Raji (cell line): ENCODE results near the gene FAM53B.

ENCODE experiments used
- POLR2A ChIP-seq: IDR thresholded peaks from 2 replicates; pipeline ENCODE4 v1.6.1; 2011; ENCODE audit warnings: low read depth, low read length, control low read depth; ENCODE audit not compliant: insufficient read depth

FAM53B gene

DNA sequence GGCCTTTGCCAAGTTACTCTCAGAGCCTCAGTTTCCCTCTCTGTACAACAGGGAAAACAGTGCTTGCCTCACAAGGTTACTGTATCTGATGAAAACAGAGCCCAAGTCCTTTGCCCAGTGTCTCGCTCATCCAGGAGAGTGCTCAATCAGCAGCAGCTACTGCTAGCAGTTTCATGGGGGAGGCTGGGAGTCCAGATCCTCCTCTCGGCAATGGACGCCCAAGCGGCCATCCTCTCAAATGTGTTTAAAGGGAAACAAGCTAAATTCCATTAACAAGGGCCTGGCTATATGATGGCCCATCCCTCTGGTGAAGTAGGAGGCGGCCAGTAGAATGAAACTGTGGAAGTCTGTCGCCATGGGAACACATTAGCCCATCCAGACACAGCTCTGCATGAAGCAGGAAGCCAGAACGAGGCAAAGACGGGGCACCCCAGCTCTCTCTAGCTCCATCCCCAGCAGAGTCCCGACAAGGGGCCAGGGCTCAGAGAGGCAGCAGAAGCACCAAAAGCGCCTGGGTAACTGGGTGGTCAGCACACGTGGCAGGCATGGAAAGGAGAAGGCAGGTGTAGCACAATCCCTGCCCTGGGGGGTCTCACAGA, 35.2 kb downstream of the FAM53B start:
- no peak for TF ChIP-seq POLR2A

DNA sequence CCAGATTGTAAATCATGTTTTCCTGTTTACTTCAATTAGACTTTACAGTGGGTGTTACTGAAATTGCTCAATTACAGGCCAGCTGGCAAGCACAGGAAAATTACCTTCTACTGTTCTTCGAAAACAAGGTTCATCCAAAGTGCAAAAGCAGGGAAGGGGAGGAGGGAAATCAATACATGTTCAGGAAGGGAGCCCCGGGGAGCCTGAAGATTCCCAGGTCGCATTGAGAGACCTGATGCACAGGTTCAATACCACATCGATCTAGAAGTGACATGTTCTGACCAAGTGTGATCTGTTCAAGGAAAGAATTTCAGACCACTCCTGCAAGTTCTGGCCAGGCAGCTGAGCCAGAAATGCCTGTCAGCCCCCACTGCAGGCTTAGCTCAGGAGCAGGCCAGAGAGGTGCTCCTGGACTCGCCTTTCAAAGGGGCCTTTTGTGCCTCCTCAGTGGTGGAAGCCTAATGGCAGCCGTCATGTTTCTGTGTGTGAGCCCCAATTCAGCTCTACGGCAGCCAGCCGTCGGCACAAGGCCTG, 35.9 kb downstream of the FAM53B start:
- no peak for TF ChIP-seq POLR2A

DNA sequence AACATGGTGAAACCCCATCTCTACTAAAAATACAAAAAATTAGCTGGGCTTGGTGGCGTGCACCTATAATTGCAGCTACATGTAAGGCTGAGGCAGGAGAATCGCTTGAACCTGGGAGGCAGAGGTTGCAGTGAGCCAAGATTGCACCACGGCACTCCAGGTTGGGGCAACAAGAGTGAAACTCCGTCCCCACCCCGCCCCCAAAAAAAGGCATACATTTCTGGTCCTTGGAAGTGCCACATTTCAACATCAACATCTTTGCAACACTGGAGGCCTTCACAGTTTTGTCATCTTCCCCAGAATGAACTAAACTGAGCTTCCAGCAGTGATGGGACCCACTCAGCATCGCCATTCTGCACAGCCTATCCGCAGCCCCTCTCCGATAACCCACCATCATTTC, 36.6 kb downstream of the FAM53B start:
- no peak for TF ChIP-seq POLR2A

DNA sequence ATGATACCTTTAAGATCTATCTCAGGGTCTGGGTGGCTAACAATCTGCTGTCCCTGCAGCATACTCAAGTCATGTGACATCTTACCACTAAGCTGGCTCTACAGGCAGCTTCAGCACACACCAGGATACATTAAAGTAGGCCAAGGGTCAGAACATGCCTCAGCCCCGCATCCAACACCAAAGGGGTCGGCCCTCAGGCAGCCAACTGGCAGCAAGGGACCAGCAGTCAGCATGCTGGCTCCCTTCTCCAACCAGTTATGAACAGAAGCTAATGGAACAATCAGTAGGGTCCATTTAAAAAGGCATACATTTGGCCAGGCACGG, 37.1 kb downstream of the FAM53B start:
- no peak for TF ChIP-seq POLR2A

DNA sequence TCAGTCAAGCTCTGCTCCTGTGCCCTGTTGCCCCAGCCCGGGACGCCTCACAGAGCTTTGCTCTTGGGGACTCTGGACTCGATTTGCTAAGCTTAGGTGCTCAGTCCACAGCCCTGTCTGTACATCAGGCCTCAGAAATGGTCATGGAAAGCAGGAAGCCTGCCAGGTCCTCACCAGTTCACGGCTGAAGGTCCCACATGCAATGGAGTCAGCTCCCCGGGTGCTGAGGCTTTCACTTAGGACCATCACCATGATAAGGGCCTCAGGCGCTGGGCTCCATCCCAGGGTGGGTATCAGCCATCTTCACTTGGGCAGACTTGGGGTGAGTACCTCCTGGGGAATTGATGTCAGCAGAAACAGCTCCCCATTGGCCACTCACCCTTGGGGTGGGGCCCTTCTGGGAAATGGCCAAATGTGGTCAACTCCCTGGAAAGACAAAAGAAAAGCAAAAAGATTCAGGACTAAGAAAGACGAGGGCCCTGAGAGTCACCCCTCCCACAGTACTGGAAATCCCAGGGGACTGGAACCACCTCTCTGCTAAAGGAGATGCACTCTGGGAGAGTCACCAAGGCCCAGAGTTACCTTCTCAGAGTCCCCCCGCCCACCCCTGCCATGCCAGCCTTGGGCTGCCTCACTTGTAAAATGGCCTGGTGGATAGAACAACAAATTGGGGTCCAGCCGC, 37.6 kb downstream of the FAM53B start:
- no peak for TF ChIP-seq POLR2A

DNA sequence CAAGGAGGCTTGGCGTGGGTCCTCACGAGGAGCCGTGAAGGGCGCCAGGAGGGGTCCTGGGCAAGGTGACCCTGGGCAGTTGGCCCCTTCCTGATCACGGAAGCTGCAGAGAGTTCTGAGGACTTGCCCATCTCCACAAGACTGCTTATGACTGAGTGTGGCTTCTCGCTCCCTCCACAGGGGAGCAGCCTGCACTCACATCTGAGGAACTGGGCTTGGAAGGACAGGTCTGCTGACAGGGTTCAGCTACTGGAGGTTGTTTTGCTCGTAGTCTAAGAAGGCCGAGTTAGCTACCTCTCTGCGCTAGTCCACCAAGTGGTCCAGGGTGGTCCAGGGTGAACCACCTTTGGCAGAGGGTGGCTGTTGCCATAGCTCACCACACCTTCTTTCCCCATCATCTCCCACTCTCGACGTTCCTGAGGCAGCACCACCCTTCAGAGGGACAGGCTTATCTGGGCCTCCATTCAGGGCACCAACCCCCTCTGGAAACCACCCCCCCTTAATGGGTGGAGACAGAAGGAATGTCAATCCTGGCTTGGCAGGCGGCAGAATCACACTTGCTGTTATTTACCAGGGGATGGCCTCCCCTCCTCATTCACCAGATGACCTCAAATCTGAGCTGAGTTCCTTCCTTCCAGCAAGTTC, 38.2 kb downstream of the FAM53B start:
- no peak for TF ChIP-seq POLR2A

DNA sequence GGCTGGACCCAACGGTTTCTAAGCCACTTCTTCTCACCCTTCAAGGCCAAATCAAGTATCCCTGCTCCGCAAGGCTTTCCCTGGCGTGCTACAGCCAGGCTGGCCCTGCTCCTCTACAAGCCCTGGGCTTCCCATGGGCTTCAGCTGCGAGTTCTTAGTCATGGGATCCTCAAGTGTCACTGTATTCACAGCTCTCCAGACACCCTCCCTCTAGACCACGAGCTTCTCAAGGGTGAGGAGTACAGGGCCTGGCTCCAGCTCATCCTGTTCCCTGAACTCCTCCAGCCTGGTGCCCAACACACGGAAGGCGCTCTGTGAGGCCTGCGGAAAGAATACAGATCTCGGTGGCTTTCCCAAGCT, 38.8 kb downstream of the FAM53B start:
- TF ChIP-seq POLR2A, result no peak

DNA sequence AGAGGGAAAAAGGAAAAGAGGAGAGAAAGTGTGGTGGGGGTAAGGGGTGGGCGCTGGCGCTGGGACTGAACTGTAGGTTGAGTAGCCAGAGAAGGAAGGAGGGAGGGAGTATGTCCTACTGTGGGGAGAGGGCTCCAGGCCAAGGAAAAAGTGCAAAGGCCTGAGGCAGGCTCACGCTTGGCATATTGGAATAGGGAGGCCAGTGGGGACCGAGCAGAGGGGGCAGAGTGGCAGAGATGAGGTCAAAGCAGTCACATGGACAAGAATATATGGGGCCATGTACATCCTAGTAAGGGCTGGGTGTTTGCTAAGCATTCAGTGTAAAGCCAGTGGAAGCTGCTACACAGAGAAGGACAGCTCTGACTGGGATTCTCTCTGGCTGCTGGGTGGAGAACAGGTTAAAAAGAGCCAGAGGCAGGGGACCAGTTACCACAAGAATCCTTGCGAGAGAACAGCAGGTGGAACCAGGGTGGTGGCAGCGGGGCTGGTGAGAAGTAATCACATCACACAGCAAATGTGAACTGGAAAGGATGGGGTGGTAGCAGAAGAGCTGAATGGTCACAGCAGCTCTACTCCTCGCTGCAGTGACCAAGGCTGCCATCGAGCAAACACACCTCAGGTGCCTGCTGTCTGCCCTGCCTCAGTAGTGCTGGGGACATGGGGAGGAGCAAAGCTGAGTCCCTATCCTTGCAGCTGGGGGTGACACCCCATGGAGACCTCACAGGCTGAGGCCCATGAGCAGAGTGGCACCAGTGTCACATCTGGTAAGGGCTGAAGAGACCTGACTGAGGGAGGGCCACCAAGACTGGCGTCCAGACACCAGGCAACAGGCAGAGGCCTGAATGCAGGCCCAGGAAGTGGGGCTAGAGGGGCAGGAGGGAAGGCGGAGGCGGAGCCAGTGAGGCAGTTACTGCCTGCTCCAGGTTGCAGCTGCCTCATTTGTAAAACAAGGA, 39.5 kb downstream of the FAM53B start:
- no peak for TF ChIP-seq POLR2A

DNA sequence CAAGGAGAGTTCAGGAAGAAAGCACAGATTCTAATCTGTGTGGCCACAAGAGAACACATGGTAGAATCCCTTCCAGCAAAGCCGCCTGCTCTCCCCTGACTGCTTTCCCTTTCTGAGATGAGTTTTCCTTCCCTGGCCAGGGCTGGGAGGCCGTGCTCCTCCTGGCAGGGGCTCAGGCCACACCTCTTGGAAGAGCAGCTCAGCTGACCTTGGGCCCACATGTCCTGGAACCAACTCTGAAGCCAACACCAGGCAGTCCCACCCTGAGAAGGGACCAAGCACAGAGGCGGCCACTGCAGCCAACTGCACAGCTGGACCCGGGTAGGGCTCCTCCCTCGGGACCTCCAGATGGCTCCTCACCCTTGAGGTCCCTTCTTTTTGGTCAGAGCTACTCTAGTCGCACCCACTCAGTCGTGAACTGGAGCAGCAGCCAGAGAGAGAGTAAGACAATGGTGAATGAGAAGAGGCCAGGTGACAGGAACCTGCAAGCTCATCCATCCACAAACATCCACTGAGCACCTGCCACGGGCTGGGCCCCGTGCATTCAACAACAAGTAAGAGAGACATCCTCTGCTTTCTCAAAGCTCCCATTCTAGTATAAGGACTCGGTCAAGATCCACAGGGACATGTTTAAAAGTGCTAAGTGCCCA, 40.3 kb downstream of the FAM53B start:
- TF ChIP-seq POLR2A, result no peak

DNA sequence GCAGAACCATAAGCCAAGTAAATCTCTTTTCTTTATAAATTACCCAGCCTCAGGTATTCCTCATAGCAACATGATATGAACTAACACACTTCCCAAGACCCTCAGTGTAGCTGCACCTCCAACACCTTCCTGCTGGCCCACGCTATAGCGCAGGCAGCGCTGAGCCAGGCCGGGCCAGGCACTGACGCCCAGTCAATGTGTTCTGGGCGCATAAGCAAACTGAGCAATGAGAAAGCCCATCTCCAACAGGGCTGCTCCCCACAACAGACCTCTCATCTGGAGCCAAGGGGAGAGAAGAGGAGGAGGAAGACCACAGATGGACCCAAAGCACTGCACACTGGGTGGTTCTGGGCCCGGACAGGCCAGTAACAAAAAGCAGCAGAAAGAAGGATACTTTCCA, 40.8 kb downstream of the FAM53B start:
- no peak for TF ChIP-seq POLR2A

DNA sequence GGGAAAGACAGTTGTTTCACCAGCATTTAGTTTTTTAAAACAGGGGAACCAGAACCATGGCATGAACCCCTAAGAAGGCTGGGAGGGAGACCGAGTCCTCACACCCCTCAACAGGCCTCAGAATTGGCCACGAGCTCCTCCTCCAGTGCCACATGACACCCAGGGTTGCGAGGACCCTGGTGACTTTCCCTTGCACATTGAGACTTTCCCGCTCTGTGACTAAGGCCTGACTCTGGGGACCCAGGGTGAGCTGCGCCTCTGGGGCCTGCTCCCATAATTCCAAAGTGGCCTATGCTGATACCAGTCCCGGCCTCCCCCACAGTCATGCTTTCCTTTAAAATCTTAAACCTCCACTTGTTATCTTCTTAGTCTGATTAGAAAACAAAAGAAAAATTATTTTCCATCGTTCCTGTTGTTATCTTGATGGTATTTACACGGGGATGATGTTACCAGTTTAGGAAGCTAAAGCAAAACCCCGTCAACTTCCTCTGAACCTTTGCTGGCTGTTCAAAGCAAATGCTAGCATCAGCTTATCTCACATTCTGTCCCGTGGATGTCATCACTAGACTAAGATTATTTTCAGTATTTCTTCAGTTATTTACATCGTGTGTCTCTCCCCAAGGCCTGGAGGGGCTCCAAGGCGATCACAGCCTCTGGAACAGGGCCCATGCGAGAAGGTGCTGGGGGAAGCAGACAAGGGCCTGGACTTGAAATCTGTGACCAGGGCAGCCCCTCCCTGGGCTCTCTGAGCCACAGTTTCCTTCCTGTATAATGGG, 42.1 kb downstream of the FAM53B start:
- TF ChIP-seq POLR2A, result no peak

DNA sequence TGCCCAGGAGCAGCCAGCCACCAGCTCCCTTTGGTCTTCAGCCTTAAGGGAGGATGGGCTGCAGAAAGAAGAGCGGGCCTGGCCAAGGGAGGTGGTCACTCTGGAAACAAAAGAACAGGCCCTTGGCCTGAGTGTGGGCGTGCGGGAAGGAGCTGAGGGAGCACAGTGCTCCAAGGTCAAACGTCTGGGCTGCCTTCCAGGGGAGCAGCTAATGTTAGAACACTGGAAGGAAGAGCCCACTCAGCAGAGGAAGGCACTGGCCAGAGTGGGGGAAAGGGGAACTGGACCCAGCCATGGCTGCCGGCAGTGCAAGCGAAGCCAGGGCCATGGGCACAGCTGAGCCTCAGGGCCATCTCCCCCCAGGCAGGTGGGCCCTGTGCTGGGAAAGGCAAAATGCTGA, 42.7 kb downstream of the FAM53B start:
- no peak for TF ChIP-seq POLR2A

DNA sequence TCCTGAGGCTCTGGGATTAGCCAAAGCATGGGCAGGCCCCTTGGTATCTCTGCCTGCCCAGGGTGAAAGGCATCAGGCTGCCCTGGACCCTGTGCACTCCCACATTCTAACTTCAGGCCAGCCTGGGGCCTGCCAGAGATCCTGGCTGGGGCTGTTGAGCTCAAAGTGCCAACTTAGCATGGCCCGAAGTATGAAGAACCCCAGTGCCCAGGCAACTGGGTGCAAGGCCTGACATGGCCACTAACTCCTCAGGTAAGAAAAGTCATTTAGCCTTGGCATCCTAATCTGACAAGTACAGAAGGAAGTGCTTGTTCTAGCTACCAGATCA, 43.2 kb downstream of the FAM53B start:
- TF ChIP-seq POLR2A, result no peak

DNA sequence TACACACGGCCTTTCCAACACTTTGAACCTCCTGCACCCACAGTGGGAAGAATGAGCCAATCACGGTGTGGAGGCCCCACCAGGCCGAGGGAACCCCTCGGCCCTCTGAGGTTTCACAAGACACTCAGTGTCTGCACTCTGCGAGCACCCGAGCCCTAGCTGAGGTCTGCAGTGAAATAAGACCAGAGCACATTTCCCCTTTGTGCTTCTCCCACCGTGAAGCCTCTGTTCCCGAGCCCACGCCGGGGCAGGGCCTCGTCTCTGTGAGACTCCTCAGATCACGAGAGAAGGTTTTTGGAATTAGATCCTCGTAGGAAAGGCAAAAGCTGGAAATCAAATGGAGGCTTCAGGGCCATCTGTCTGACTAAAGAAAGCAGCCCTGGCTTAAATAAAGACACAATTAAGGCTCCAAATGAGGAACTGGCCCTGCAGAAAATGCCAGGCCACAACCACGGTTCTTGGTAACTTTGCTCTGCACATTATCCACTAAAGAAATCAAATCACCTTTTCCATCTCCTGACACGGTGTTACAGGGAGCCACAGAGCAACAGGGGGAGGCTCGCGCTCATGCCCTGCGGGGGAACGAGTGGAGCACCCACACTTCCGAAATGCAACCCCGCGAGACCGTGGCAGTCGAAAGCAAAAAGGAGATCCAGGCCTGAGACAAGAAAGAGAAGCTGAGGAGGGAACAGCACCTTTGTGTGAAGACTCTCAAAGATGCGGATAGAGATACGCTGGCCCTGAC, 43.7 kb downstream of the FAM53B start:
- TF ChIP-seq POLR2A, result no peak
